ENCODE measurements around the gene LCP1. TPM values are rescaled to one million over a fixed set of nuclear protein-coding genes. Genes with fewer than 3 reads are reported as not detected.

The LCP1 gene
- total RNA-seq, 2 donors from 2014 or later: 58.1 to 177 TPM

GRCh38 chr13:46158983-46159382, 23.0 kb downstream of the LCP1 start:
- no peaks in the 10 kb centered on the region for H3K27me3 ChIP-seq (replicated peaks; ENCODE audit: insufficient read depth)
- DNase-seq (ENCODE audit: low spot score): no peak
- WGBS: 88% methylated on average over 2 of the region's 2 CpGs
- no peaks in the 10 kb centered on the region for H3K9me3 ChIP-seq
- H3K36me3 ChIP-seq: no peaks in the 10 kb centered on the region
- H3K4me1 ChIP-seq (replicated peaks): peaks cover 9% of the 10 kb centered on the region
- H3K27ac ChIP-seq: peak overlapping the region in 1 of 2 donors; percentile 31
- intact Hi-C loops (cut with DNase I): no loop called here
- no peak overlapping the region for H3K4me3 ChIP-seq
- TF ChIP-seq, protein P1, sequence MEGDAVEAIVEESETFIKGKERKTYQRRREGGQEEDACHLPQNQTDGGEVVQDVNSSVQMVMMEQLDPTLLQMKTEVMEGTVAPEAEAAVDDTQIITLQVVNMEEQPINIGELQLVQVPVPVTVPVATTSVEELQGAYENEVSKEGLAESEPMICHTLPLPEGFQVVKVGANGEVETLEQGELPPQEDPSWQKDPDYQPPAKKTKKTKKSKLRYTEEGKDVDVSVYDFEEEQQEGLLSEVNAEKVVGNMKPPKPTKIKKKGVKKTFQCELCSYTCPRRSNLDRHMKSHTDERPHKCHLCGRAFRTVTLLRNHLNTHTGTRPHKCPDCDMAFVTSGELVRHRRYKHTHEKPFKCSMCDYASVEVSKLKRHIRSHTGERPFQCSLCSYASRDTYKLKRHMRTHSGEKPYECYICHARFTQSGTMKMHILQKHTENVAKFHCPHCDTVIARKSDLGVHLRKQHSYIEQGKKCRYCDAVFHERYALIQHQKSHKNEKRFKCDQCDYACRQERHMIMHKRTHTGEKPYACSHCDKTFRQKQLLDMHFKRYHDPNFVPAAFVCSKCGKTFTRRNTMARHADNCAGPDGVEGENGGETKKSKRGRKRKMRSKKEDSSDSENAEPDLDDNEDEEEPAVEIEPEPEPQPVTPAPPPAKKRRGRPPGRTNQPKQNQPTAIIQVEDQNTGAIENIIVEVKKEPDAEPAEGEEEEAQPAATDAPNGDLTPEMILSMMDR (IDR thresholded peaks at IDR 0.05): no peak
- no peak for TF ChIP-seq POLR2AphosphoS5 (IDR thresholded peaks at IDR 0.05)
- TF ChIP-seq POLR2A (IDR thresholded peaks at IDR 0.05): no peak

DNA sequence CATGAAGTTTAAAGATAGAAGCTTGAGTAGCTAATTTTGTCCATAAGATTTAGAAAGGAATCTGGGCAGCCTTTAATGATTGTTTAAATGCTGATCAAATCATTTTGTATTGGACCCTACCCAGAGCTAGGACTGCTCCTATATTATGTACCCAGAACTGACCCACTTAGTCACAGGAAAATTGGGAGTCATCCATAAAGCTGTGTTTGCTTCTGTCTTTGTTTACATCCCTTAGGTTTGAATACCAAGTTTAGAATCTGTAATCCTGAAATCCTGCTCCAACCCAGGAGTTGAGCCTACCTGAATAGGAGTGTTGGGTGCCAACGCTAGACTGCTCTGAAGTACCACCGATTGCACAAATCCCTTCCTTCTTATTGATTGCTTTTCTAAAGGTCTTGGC, 23.8 kb downstream of the LCP1 start:
- no peaks in the 10 kb centered on the region for H3K36me3 ChIP-seq
- no peaks in the 10 kb centered on the region for H3K27me3 ChIP-seq (replicated peaks; ENCODE audit: insufficient read depth)
- 68% methylated on average over 2 of the region's 2 CpGs for WGBS
- peak overlapping the region in 1 of 2 donors; percentile 31 for H3K27ac ChIP-seq
- no peak for TF ChIP-seq POLR2A (IDR thresholded peaks at IDR 0.05)
- no peak for TF ChIP-seq POLR2AphosphoS5 (IDR thresholded peaks at IDR 0.05)
- TF ChIP-seq, protein P1 (IDR thresholded peaks at IDR 0.05): no peak
- peaks cover 5% of the 10 kb centered on the region for H3K4me1 ChIP-seq (replicated peaks)
- intact Hi-C loops (cut with DNase I): no loop called here
- H3K4me3 ChIP-seq: no peak overlapping the region
- H3K9me3 ChIP-seq: no peaks in the 10 kb centered on the region
- no peak for DNase-seq (ENCODE audit: low spot score)

- H3K36me3 ChIP-seq: no peaks in the 10 kb centered on the region
- H3K9me3 ChIP-seq: no peaks in the 10 kb centered on the region
- no peak overlapping the region for H3K4me3 ChIP-seq
- intact Hi-C loops (cut with DNase I): no loop called here
- H3K4me1 ChIP-seq (replicated peaks): peaks cover 10% of the 10 kb centered on the region
- no peaks in the 10 kb centered on the region for H3K27me3 ChIP-seq (replicated peaks; ENCODE audit: insufficient read depth)
- DNase-seq (ENCODE audit: low spot score): no peak
- 23% methylated on average over 7 of the region's 7 CpGs for WGBS
- TF ChIP-seq POLR2AphosphoS5 (IDR thresholded peaks at IDR 0.05): no peak
- TF ChIP-seq POLR2A (IDR thresholded peaks at IDR 0.05): no peak
- no peak overlapping the region for H3K27ac ChIP-seq
Observed at GRCh38 chr13:46154136-46154801, 27.7 kb downstream of the LCP1 start.

DNA sequence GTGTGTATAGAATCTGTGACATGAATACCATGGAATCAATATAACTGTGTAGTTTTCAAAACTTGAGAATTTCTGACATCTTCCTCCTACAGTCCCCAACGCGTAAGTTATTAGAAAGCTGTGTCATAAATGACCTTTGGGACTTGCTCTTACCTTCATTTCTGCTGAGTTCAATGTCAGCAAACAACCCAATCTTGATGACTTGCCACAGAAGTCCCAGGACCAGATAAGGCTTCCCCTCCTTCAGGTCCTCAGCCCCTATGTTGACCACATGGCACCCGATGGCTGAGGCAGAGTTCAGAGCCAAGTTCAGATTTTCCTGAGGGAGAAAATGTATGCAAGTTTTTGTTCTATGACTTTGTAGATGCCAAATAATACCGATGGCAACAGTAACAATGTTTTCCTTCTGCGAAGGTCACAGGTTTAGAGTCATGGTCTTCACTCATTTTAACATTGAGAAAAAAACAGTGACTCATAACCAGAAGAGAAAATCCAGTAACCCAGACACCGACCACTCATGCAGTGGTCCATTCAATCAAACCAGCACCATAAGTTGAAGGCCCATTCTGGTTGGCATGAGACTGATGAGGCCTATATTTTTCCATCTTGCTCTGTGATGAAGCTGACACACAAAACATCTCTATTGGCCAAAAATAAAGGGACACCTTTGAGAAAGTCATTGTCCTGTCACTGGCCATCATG, 29.2 kb downstream of the LCP1 start:
- no peak for DNase-seq (ENCODE audit: low spot score)
- Histone ChIP-seq H3K27me3 (replicated peaks; ENCODE audit: insufficient read depth) (no peaks in the 10 kb centered on the region), H3K4me1 (replicated peaks) (peaks cover 5% of the 10 kb centered on the region), H3K9me3 (no peaks in the 10 kb centered on the region), H3K27ac (no peak overlapping the region), H3K36me3 (no peaks in the 10 kb centered on the region), H3K4me3 (no peak overlapping the region)
- WGBS: 97% methylated on average over 6 of the region's 6 CpGs
- TF ChIP-seq POLR2A (IDR thresholded peaks at IDR 0.05): no peak
- TF ChIP-seq, protein P1 (IDR thresholded peaks at IDR 0.05): no peak
- TF ChIP-seq POLR2AphosphoS5 (IDR thresholded peaks at IDR 0.05): no peak
- intact Hi-C loops (cut with DNase I): no loop called here

GRCh38 chr13:46150134-46150693, 31.8 kb downstream of the LCP1 start:
- Histone ChIP-seq H3K4me1 (replicated peaks) (peaks cover 5% of the 10 kb centered on the region), H3K36me3 (no peaks in the 10 kb centered on the region), H3K9me3 (no peaks in the 10 kb centered on the region), H3K4me3 (no peak overlapping the region), H3K27ac (peak overlapping the region in 1 of 2 donors; percentile 59), H3K27me3 (replicated peaks; ENCODE audit: insufficient read depth) (no peaks in the 10 kb centered on the region)
- WGBS: 98% methylated on average over 1 of the region's 1 CpG
- intact Hi-C loops (cut with DNase I): no loop called here
- TF ChIP-seq, protein P1 (IDR thresholded peaks at IDR 0.05): no peak
- TF ChIP-seq POLR2A (IDR thresholded peaks at IDR 0.05): no peak
- no peak for TF ChIP-seq POLR2AphosphoS5 (IDR thresholded peaks at IDR 0.05)
- DNase-seq (ENCODE audit: low spot score): no peak

All from prostate gland (tissue), 2 donors.